HL-60 (cell line): ENCODE data around the gene FGF22.

Experiments
- CTCF ChIP-seq: IDR thresholded peaks from one replicate; pipeline ENCODE4 v1.5.1; 2011; ENCODE audit warnings: low read length, control low read depth, inconsistent platforms; ENCODE audit not compliant: insufficient read depth
- POLR2AphosphoS5 ChIP-seq: IDR thresholded peaks from 2 replicates; pipeline ENCODE4 v1.6.1; 2012; ENCODE audit warnings: low read depth
- SPI1 ChIP-seq: IDR thresholded peaks from 2 replicates; pipeline ENCODE4 v1.6.1; 2012; ENCODE audit warnings: low read depth, mild to moderate bottlenecking, borderline replicate concordance
- TF ChIP-seq, protein P1 (sequence below): IDR thresholded peaks from 2 replicates; pipeline ENCODE4 v1.6.1; 2012; ENCODE audit warnings: low read depth; ENCODE audit not compliant: insufficient replicate concordance

DNA sequence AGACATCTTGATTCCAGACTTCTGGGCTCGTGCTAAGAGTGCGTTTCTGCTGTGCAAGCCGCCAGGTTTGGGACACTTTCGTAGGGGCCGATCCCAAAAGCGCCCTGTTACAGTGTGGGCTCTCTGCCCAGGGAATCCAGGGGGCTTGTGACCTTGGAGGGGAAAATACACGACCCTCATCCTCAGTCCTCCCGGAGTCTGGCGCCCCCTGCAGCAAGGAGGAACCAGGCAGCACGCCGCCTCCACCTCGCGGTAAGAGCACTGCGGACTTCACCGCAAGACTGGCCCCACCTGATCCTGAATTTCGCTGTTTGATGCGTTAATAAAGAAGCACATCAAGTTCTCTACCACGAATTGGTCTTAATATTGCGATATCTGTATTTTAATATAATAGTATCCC is 11.5 kb upstream of the FGF22 start:
- TF ChIP-seq CTCF: no peak
- TF ChIP-seq POLR2AphosphoS5: no peak
- TF ChIP-seq SPI1: no peak
- TF ChIP-seq, protein P1, sequence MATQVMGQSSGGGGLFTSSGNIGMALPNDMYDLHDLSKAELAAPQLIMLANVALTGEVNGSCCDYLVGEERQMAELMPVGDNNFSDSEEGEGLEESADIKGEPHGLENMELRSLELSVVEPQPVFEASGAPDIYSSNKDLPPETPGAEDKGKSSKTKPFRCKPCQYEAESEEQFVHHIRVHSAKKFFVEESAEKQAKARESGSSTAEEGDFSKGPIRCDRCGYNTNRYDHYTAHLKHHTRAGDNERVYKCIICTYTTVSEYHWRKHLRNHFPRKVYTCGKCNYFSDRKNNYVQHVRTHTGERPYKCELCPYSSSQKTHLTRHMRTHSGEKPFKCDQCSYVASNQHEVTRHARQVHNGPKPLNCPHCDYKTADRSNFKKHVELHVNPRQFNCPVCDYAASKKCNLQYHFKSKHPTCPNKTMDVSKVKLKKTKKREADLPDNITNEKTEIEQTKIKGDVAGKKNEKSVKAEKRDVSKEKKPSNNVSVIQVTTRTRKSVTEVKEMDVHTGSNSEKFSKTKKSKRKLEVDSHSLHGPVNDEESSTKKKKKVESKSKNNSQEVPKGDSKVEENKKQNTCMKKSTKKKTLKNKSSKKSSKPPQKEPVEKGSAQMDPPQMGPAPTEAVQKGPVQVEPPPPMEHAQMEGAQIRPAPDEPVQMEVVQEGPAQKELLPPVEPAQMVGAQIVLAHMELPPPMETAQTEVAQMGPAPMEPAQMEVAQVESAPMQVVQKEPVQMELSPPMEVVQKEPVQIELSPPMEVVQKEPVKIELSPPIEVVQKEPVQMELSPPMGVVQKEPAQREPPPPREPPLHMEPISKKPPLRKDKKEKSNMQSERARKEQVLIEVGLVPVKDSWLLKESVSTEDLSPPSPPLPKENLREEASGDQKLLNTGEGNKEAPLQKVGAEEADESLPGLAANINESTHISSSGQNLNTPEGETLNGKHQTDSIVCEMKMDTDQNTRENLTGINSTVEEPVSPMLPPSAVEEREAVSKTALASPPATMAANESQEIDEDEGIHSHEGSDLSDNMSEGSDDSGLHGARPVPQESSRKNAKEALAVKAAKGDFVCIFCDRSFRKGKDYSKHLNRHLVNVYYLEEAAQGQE: no peak
